Forelimb muscle (tissue), 1 donor: ENCODE data around the gene ADTRP. TPM values are rescaled to one million over a fixed set of nuclear protein-coding genes. Genes with fewer than 3 reads are reported as not detected.
"Not testable (repeated sequence)": the region's sequence is repeated elsewhere in the genome, so short reads cannot be mapped to it uniquely, and the experiment has no call there.

ENCODE experiments used
- DNase-seq: peaks from one replicate; pipeline ENCODE4 v3.0.0-alpha.2; 2013; ENCODE audit warnings: low read depth
- polyA plus RNA-seq: library from polyadenylated mRNA; unstranded; fragments of 120-200 nt; gene quantifications from one replicate; pipeline ENCODE4 v1.2.1, GENCODE V29; 2013; ENCODE audit not compliant: insufficient read length

The ADTRP gene
- polyA plus RNA-seq, 1 donor, result 0.38 TPM

- DNase-seq, result no peak
Observed at GRCh38 chr6:11692451-11693376, 85.9 kb downstream of the ADTRP start.

- no peak for DNase-seq
Observed at GRCh38 chr6:11689847-11690246, 88.8 kb downstream of the ADTRP start.

GRCh38 chr6:11689400-11689799, 89.2 kb downstream of the ADTRP start:
- not testable (repeated sequence) for DNase-seq

GRCh38 chr6:11688425-11688709, 90.2 kb downstream of the ADTRP start:
- DNase-seq, result no peak

GRCh38 chr6:11685481-11686093, 93.0 kb downstream of the ADTRP start:
- DNase-seq, result no peak

GRCh38 chr6:11684901-11685480, 93.6 kb downstream of the ADTRP start:
- no peak for DNase-seq

GRCh38 chr6:11683871-11684270, 94.7 kb downstream of the ADTRP start:
- no peak for DNase-seq

GRCh38 chr6:11682561-11682975, 96.0 kb downstream of the ADTRP start:
- no peak for DNase-seq

- DNase-seq, result no peak
Observed at GRCh38 chr6:11681770-11682169, 96.8 kb downstream of the ADTRP start.

- DNase-seq, result no peak
Observed at GRCh38 chr6:11681357-11681756, 97.2 kb downstream of the ADTRP start.

GRCh38 chr6:11680479-11680878, 98.1 kb downstream of the ADTRP start:
- not testable (repeated sequence) for DNase-seq

GRCh38 chr6:11679099-11679498, 99.5 kb downstream of the ADTRP start:
- DNase-seq, result no peak

GRCh38 chr6:11675601-11676000, 103.0 kb downstream of the ADTRP start:
- no peak for DNase-seq

GRCh38 chr6:11672669-11673068, 105.9 kb downstream of the ADTRP start:
- no peak for DNase-seq

GRCh38 chr6:11672256-11672655, 106.3 kb downstream of the ADTRP start:
- no peak for DNase-seq

- DNase-seq, result no peak
Observed at GRCh38 chr6:11669696-11670095, 108.9 kb downstream of the ADTRP start.

- DNase-seq, result no peak
Observed at GRCh38 chr6:11668455-11668854, 110.1 kb downstream of the ADTRP start.

GRCh38 chr6:11667876-11668275, 110.7 kb downstream of the ADTRP start:
- no peak for DNase-seq

GRCh38 chr6:11665604-11666326, 112.8 kb downstream of the ADTRP start:
- DNase-seq, result no peak
